Keratinocyte (primary cell): ENCODE data around the gene ADAMTS17. TPM values are rescaled to one million over a fixed set of nuclear protein-coding genes. Genes with fewer than 3 reads are reported as not detected.

Experiments
- DNase-seq: peaks from one replicate; pipeline ENCODE4 v3.0.0-alpha.2; 2011; ENCODE audit warnings: low read depth, missing footprints, low spot score
- FAIRE-seq: peaks from 2 replicates; lab custom pipeline; 2011; peaks lifted over from hg19 to GRCh38; lab: Jason Lieb, UNC
- H2AFZ ChIP-seq: 2 replicates; pipeline ENCODE4 v1.6.0; 2012; ENCODE audit warnings: low read length, control low read depth, inconsistent platforms; ENCODE audit not compliant: control insufficient read depth
- H3K27ac ChIP-seq: 2 replicates; pipeline ENCODE4 v1.5.1; 2011; ENCODE audit warnings: low read length; ENCODE audit not compliant: control insufficient read depth, insufficient read depth
- H3K27me3 ChIP-seq: 3 replicates; pipeline ENCODE4 v1.6.0; 2011; ENCODE audit warnings: low read length; ENCODE audit not compliant: control insufficient read depth, insufficient read depth; ENCODE audit errors: extremely low read depth
- H3K36me3 ChIP-seq, 2 experiments: 2 replicates in 1 of 2; 3 replicates in 1 of 2; pipeline ENCODE4 v1.5.1; 2011; ENCODE audit warnings: low read length in 2 of 2, mild to moderate bottlenecking in 1 of 2; ENCODE audit not compliant: control insufficient read depth in 2 of 2, insufficient read depth in 2 of 2; ENCODE audit errors: extremely low read depth in 1 of 2
- H3K4me1 ChIP-seq: 3 replicates; pipeline ENCODE4 v1.5.1; 2011; ENCODE audit warnings: low read length; ENCODE audit not compliant: control insufficient read depth, insufficient read depth; ENCODE audit errors: extremely low read depth
- H3K4me2 ChIP-seq: 3 replicates; pipeline ENCODE4 v1.6.0; 2011; ENCODE audit warnings: low read depth, low read length; ENCODE audit not compliant: control insufficient read depth, insufficient read depth; ENCODE audit errors: extremely low read depth
- H3K4me3 ChIP-seq, 3 experiments: fragments of 200-600 bp in 1 of 3; sonication (generic) in 1 of 3; 2 replicates in 2 of 3; 3 replicates in 1 of 3; pipeline ENCODE4 v1.5.1; 2011 to 2016; ENCODE audit warnings: low read length in 3 of 3, mild to moderate bottlenecking in 3 of 3, control low read depth in 2 of 3, inconsistent platforms in 1 of 3, low read depth in 1 of 3, mixed read lengths in 1 of 3, mixed run types in 1 of 3, moderate library complexity in 1 of 3; ENCODE audit not compliant: control insufficient read depth in 2 of 3, insufficient read depth in 2 of 3; ENCODE audit errors: extremely low read depth in 1 of 3
- H3K79me2 ChIP-seq: 2 replicates; pipeline ENCODE4 v1.6.0; 2012; ENCODE audit warnings: low read length; ENCODE audit not compliant: control insufficient read depth, insufficient read depth
- H3K9ac ChIP-seq: 3 replicates; pipeline ENCODE4 v1.6.0; 2011; ENCODE audit warnings: low read length; ENCODE audit not compliant: control insufficient read depth, insufficient read depth; ENCODE audit errors: extremely low read depth
- H3K9me1 ChIP-seq: 3 replicates; pipeline ENCODE4 v1.6.0; 2011; ENCODE audit warnings: low read length; ENCODE audit not compliant: control insufficient read depth, insufficient read depth; ENCODE audit errors: extremely low read depth
- H3K9me3 ChIP-seq: 2 replicates; pipeline ENCODE4 v1.5.1; 2012; ENCODE audit warnings: low read depth, low read length; ENCODE audit not compliant: control insufficient read depth
- H4K20me1 ChIP-seq: 3 replicates; pipeline ENCODE4 v1.6.0; 2011; ENCODE audit warnings: low read length; ENCODE audit not compliant: control insufficient read depth, insufficient read depth; ENCODE audit errors: extremely low read depth
- CTCF ChIP-seq, 3 experiments: IDR thresholded peaks in 1 of 3; conservative IDR thresholded peaks in 1 of 3; optimal IDR thresholded peaks in 1 of 3; 2 replicates in 2 of 3; 3 replicates in 1 of 3; pipeline versions ENCODE3 to v1.5.1; 2011; ENCODE audit warnings: low read length in 3 of 3, mild to moderate bottlenecking in 3 of 3, moderate library complexity in 2 of 3, control low read depth in 1 of 3, inconsistent platforms in 1 of 3; ENCODE audit not compliant: insufficient read depth in 2 of 3; ENCODE audit errors: extremely low read depth in 1 of 3
- EZH2 ChIP-seq: IDR thresholded peaks from one replicate; pipeline ENCODE4 v1.6.1; 2012; ENCODE audit warnings: inconsistent platforms, mild to moderate bottlenecking, low read length, moderate library complexity
- dilution Hi-C: fragments of 300-500 bp; cut with MboI; formaldehyde crosslinking; loops from one replicate; pipeline ENCODE4 v1.7.0; 2020; ENCODE audit warnings: low sequenced_read_pairs; ENCODE audit not compliant: extremely low pct_ligation_motif_present
- polyA plus RNA-seq, 5 experiments: library from polyadenylated mRNA; depleted of rRNA in 3 of 5; stranded (reverse) in 3 of 5; stranded (forward) in 1 of 5; unstranded in 1 of 5; fragments of >200 nt; gene quantifications; 1 replicate in 1 of 5; 2 replicates in 3 of 5; 3 replicates in 1 of 5; pipeline versions ENCODE4 v1.2.1 to v1.2.3, GENCODE V29; 2011 to 2012; ENCODE audit warnings: missing spikeins in 2 of 5, low read depth in 1 of 5, low replicate concordance in 1 of 5

The ADAMTS17 gene
- polyA plus RNA-seq, 1 donor (not counting 4 experiments of a cell fraction or from before 2014, with no cell fraction given): 0.18 TPM

- no peak for FAIRE-seq
- DNase-seq: no peak
- dilution Hi-C loops: no loop called here
Measured at GRCh38 chr15:100120111-100120510, 221.7 kb downstream of the ADAMTS17 start.

GRCh38 chr15:100118546-100118945 is 223.2 kb downstream of the ADAMTS17 start:
- Histone ChIP-seq H4K20me1 (no peaks in the 10 kb centered on the region), H3K27ac (no peak overlapping the region), H3K79me2 (no peaks in the 10 kb centered on the region), H3K9me3 (peaks cover 4% of the 10 kb centered on the region), H3K4me1 (no peaks in the 10 kb centered on the region), H3K4me3 (no peak overlapping the region), H3K27me3 (peaks cover 4% of the 10 kb centered on the region), H2AFZ (no peak overlapping the region), H3K9ac (no peak overlapping the region), H3K36me3 (no peaks in the 10 kb centered on the region), H3K9me1 (no peaks in the 10 kb centered on the region), H3K4me2 (no peak overlapping the region)
- dilution Hi-C loops: no loop called here
- FAIRE-seq: no peak
- DNase-seq: no peak
- no peak for TF ChIP-seq CTCF (optimal IDR thresholded peaks at IDR 0.05 in 1 of 3, IDR thresholded peaks at IDR 0.05 in 1 of 3, conservative IDR thresholded peaks at IDR 0.05 in 1 of 3; ENCODE audit: extremely low read depth in 1 of 3, insufficient read depth in 2 of 3, low read length in 3 of 3)
- TF ChIP-seq EZH2: no peak

More at GRCh38 chr15:100120111-100120510, 221.7 kb downstream of the ADAMTS17 start:
- peaks cover 4% of the 10 kb centered on the region for H3K27me3 ChIP-seq
- no peaks in the 10 kb centered on the region for H3K36me3 ChIP-seq
- H4K20me1 ChIP-seq: no peaks in the 10 kb centered on the region
- H3K9ac ChIP-seq: no peak overlapping the region
- H3K4me2 ChIP-seq: no peak overlapping the region
- H2AFZ ChIP-seq: no peak overlapping the region
- H3K4me3 ChIP-seq: no peak overlapping the region
- H3K79me2 ChIP-seq: no peaks in the 10 kb centered on the region
- no peak overlapping the region for H3K27ac ChIP-seq
- peaks cover 4% of the 10 kb centered on the region for H3K9me3 ChIP-seq
- H3K4me1 ChIP-seq: no peaks in the 10 kb centered on the region
- no peaks in the 10 kb centered on the region for H3K9me1 ChIP-seq
- TF ChIP-seq EZH2: no peak
- no peak for TF ChIP-seq CTCF (optimal IDR thresholded peaks at IDR 0.05 in 1 of 3, IDR thresholded peaks at IDR 0.05 in 1 of 3, conservative IDR thresholded peaks at IDR 0.05 in 1 of 3; ENCODE audit: extremely low read depth in 1 of 3, insufficient read depth in 2 of 3, low read length in 3 of 3)
